GM21367 (cell line): ENCODE results near the gene PDK2.

Experiments used
- ATAC-seq: cut with Tn5 transposase; IDR thresholded peaks from one replicate; pipeline ENCODE4 v1.9.1; 2021; ENCODE audit not compliant: unreplicated experiment

PDK2 gene

DNA sequence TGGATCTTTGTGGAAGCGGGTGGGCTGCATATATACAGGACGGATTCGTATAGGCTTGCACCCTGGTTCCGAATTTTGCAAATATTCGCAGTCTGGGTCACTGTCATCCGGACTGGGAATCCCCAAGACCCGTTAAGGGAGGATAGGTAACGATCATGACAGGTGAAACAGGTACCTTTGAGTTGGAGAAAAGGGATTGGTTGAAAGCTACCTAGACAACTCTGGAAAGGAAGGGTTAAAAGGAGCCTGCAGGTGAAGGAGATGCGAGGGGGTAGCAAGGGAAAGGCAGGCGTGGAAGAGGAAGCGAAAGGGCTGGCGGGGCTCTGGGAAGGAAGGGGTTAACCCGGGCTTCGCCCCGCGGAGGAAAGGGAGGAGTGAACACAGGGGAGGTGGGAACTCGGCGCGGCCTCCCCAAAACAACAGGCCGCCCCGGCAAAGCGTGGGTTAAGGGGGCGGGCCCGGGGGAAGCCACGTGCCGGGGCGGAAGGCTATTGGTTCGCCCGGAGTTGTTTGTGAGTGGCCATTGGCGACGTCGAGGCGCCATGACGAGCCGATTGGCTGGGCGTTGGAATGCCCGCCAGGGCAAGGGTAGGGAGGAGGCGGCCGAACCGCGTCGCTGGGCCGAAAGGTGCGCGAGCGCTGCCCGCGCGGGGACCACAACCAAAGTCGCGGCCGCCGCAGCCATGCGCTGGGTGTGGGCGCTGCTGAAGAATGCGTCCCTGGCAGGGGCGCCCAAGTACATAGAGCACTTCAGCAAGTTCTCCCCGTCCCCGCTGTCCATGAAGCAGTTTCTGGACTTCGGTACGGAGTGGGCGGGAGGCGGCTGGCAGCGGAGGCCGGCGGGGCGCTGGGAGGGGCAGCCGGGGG lies at the start of gene PDK2:
Gene PDK2 (plus strand): TSS at position 599 of the 867 bp plus-strand sequence. CDS start 85 bp downstream, at position 684.
- peak; percentile 76 for ATAC-seq

GRCh38 chr17:50046179-50046578 lies 49.0 kb upstream of the PDK2 start:
- ATAC-seq, result no peak

DNA sequence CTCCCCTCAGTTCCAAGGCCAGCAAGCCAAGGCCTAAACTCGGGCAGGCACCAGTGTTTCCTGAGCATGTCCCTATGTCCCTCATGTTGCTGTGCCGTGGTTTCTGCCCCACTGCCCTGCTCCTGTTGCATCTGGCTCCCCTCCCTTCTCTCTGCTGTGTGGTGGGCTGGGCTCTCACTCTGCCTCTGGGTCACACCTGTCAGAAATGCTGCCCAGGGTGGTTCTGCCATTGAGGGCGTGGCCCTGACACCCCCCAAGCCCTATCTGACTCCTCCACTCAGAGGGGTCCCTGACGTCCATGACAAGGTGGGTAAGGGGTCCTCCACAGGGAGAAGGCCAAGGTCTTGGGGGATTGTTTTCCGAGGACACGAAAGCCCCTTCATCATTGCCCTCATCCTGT lies 48.5 kb upstream of the PDK2 start:
- ATAC-seq, result no peak

GRCh38 chr17:50047083-50047482 lies 48.1 kb upstream of the PDK2 start:
- ATAC-seq, result no peak

GRCh38 chr17:50047488-50048126 lies 47.5 kb upstream of the PDK2 start:
- ATAC-seq, result no peak

GRCh38 chr17:50048146-50048720 lies 46.9 kb upstream of the PDK2 start:
- no peak for ATAC-seq

DNA sequence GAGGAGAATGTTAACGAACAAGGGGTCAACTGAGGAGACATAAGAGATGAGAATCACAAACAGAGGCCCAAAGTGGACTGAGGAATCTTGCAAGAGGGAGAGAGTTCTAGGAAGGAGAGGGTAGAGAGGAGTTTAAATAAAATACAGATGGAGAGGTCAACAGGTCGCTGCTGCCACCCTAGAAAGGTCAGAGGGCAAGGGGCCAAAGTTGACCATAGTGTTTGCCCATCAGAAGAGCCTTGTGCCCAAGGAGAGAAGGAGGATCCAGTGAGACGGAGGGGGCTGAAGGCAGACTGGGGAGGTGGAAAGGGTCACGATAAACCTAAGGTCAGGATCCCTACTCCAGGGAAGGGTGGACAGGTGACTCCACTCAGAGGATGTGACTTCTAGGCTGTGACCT lies 46.2 kb upstream of the PDK2 start:
- ATAC-seq, result no peak

DNA sequence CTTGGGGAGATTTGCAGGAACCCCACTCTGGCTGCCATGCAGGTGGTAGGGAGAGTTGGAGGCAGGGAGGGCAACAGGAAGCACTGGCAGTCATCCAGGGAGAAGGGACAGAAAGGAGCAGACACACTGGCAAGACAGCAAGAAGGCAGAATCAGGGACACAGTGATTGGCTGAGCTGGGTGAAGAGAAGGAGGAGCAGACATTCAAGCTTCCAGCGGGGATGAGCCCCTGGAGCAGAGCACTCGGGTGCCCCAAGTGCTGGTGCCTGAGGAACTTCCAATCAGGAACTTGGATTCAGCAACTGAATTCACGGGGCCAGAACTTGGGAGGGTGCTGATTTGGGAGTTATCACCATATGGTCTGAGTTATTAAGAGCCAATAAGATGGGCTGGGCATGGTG lies 45.5 kb upstream of the PDK2 start:
- no peak for ATAC-seq

DNA sequence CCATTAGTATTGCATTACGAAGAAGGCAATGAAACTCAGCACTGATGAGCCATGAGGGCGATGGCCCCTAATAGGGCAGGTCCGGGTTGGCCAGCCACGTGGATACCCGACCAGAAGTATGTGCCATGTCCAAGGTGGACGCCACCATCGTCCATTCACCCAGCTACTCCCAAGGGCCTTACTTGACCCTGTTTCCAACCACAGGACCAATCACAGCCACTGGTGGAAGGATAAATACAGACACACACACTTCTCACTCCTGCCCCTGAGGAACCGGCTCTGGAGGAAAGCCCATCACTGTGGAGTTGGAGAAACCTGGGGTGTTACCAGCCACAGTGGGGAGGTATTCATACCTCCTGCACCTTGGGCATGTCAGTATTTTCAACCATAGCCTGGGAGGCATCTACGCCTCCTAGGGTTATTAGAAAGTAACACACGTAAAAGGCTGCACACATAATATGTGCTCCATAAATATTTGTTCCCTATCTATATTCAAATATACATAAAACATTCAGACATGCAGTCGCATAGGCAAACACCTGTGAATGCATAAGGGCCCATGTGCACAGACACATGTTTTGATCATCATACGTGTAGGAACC lies 44.6 kb upstream of the PDK2 start:
- ATAC-seq, result no peak

GRCh38 chr17:50051082-50051576 lies 44.0 kb upstream of the PDK2 start:
- no peak for ATAC-seq

DNA sequence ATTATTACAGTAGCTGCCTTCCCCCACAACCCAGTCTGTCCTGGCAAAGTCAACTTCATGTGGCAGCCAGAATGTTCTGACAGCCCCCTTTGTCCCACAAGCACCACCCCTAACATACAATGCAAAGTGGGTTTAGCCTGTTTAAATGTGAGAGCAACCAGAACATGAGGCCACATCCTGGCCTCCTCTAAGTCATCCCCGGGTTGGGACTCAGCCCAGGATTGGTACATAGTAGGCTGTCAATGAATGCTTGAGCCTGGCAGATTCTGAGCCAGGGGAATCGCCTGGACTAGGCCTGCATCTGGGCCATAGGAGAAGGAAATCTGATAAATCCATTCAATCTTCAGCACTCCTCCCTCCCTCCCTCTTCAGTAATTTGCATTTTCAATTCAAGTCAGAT lies 43.5 kb upstream of the PDK2 start:
- no peak for ATAC-seq

- ATAC-seq, result no peak
Measured at GRCh38 chr17:50052241-50052796, 42.8 kb upstream of the PDK2 start.

- ATAC-seq, result no peak
Measured at GRCh38 chr17:50052822-50053653, 42.1 kb upstream of the PDK2 start.

DNA sequence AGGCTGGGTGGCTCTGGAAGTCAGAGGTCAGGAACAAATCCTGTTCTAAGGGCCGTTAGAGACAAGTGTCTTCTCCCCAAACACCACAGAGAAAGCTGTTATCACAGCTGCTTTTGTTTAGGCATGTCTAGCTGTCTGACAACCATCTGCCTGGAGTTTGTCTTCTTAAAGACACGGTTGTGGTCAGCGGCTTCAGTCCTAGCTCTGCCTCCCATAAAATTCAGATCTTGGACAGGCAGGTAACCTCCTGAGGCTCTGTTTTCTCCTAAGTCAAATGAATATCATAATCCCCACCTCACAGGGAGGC lies 41.5 kb upstream of the PDK2 start:
- ATAC-seq, result no peak

DNA sequence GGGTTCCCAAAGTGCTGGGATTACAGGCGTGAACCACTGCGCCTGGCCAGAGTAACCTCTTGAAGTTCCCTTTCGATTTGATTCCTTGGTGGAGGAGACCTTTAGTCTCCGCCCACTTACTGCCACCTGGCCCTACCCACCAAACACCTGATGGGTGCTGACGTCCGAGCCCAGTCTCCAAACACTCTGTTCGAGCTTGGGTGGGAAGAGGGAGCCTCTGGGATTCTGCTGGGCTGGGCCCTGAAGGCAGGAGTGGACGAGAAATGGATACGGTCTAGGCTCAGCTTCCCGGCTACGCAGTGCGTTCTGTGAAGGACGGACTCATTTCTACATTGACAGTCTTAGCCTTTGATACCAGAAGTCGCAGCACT lies 40.1 kb upstream of the PDK2 start:
- no peak for ATAC-seq

DNA sequence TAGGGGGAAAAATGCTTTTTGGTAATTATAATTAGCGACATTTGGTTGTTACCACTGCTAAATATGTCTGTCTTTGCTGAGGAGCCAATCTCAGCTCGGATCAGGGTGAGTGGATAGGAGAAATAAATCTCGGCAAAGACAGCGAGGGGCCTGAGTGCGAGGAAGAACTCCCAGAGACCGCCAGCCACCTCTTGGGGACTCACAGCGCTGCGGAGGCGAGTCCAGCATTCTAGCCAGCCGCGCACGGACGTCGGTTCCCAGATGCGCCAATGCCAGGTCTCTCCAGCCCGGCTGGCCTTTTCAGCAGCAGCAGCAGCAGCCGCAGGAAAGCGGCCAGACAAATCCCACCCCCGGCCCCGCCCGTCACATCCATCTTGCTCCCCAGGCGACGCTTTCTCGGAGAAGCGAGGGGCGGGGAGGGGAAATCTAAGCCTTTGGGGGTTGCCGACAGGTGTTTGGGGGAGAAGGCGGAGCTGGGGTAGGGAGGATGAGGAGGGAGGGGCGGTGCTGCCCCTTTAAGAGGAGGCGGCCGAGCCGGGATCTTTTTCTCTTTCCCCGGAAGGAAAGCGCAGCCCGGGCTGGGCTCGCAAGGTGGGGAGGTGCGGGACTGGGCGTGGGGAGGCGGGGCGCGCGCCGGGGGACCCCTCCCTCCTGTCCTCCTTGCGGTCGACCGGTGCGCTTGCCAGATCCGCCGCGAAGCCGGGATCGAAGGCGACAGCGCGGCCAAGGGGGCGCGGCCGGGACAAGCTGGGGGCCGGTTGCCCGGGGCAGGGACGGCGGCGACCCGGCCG lies 39.5 kb upstream of the PDK2 start, which contains the start of gene ITGA3:
Gene ITGA3 (plus strand): TSS at position 685 of the 791 bp plus-strand sequence. CDS start 330 bp downstream, outside the sequence.
- no peak for ATAC-seq

GRCh38 chr17:50056217-50056960 lies 38.8 kb upstream of the PDK2 start:
- no peak for ATAC-seq

DNA sequence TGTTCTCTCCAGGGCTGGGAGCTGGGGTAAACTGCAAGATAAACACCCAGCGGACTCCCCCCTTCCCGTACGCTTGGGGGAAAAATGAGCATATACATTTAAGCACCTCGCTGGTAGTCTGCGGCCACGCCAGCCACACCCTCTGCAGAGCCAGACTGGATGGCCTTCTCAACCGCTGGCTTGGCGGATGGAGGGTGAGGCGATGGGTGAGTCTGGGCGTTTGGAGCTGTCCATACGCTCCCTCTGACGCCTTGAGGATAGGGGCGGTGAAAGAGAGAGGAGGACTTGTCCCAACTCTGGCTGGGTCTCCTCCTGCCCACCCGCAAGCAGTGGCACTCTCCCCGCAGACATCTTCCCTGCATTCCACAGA lies 38.2 kb upstream of the PDK2 start:
- ATAC-seq, result no peak

DNA sequence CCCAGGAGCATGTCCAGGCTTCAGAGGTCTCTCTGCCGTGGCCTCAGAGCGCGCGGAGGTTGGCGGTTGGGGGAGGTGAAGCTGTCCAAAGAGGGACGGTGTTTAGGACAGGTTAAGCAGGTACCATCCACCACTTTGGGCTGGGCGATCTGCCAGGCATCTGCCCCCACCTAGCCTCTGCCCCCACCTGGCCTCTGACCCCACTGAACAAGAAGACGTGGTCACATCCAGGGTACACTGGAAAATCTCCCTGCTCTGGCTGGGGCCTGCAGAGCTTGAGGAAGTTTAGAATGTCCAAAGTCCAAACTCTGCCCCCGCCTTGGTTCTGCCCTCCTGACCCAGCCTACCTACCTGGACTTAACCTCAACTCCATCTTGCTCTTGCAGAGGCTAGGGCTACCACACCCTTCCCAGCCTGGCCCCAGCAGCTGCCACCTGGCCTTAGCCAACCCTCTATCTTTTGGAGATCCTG lies 37.6 kb upstream of the PDK2 start:
- no peak for ATAC-seq
